Bronchial epithelial cell (primary cell): ENCODE data around the gene FTO. TPM values are rescaled to one million over a fixed set of nuclear protein-coding genes. Genes with fewer than 3 reads are reported as not detected.

Experiments
- DNase-seq: peaks from one replicate; pipeline ENCODE4 v3.0.0-alpha.2; 2010; ENCODE audit warnings: low read depth
- FAIRE-seq: peaks from 2 replicates; lab custom pipeline; 2011; peaks lifted over from hg19 to GRCh38; lab: Jason Lieb, UNC
- H3K27me3 ChIP-seq: 2 replicates; pipeline ENCODE4 v1.5.1; 2011; ENCODE audit warnings: low read length; ENCODE audit not compliant: control insufficient read depth, insufficient read depth
- H3K36me3 ChIP-seq: 2 replicates; pipeline ENCODE4 v1.5.1; 2011; ENCODE audit warnings: low read length; ENCODE audit not compliant: control insufficient read depth, insufficient read depth
- H3K4me3 ChIP-seq: 2 replicates; pipeline ENCODE4 v1.5.1; 2011; ENCODE audit warnings: mild to moderate bottlenecking, low read depth, low read length, control low read depth
- total RNA-seq: library from RNA; depleted of rRNA; stranded (reverse); fragments of >200 nt; gene quantifications from 2 replicates; pipeline ENCODE4 v1.2.1, GENCODE V29; 2014
- TF ChIP-seq, protein P1 (sequence below): IDR thresholded peaks from 2 replicates; pipeline ENCODE4 v1.5.1; 2011; ENCODE audit warnings: mild to moderate bottlenecking, moderate library complexity, low read length, control low read depth, inconsistent platforms; ENCODE audit not compliant: insufficient read depth, severe bottlenecking

The FTO gene
- total RNA-seq, 1 donor from 2014 or later, result 41.6 TPM

DNA sequence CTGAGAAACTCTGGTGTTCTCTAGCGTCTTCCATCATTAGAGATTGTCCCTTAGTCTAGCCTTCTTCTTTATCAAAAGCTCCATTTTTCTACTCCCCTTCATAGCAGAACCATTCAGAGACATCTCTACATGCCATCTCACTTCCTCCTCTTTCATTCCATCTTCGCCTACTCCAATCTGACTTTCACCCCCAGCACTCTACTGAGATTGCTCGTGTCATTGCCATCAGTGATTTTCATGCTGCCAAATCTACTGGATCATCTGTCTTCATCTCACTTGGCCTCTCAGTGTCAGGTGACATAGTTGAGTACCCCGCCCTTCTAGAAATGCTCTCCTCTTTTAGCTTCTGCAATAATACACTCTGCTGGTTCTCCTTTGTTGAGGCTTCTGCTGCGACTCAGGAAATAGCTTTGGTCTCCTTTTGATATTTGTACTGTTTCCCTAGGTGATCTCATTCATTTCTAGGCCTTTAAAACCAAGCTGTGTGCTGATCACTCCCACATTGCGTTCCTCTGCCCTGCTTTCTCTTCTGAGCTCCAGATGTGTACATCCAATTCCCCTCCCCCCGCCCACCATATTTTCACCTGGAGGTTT lies 119.1 kb downstream of the FTO start:
- TF ChIP-seq, protein P1, sequence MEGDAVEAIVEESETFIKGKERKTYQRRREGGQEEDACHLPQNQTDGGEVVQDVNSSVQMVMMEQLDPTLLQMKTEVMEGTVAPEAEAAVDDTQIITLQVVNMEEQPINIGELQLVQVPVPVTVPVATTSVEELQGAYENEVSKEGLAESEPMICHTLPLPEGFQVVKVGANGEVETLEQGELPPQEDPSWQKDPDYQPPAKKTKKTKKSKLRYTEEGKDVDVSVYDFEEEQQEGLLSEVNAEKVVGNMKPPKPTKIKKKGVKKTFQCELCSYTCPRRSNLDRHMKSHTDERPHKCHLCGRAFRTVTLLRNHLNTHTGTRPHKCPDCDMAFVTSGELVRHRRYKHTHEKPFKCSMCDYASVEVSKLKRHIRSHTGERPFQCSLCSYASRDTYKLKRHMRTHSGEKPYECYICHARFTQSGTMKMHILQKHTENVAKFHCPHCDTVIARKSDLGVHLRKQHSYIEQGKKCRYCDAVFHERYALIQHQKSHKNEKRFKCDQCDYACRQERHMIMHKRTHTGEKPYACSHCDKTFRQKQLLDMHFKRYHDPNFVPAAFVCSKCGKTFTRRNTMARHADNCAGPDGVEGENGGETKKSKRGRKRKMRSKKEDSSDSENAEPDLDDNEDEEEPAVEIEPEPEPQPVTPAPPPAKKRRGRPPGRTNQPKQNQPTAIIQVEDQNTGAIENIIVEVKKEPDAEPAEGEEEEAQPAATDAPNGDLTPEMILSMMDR, result no peak
- Histone ChIP-seq H3K36me3 (no peaks in the 10 kb centered on the region), H3K27me3 (no peaks in the 10 kb centered on the region), H3K4me3 (no peak overlapping the region)
- DNase-seq (no peak), FAIRE-seq (no peak)

DNA sequence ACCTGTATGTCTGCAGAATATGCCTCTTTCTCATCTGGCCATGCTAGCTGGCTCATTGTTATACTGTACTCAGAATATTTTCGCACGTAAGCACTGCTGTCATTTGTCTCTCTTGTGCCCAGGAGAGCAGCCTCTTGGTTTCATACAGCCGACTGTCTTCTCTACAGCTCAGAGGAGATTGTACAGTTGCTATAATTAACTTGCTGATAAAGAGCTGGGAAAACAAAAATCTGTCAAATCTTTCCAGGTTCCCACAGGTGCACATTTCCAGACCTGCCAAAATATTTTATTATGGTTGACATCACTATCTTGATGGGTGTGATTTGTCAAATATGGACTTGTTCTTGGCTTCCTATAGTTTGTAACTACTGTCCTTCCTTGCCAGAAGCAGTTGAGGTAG lies 122.7 kb downstream of the FTO start:
- Histone ChIP-seq H3K27me3 (no peaks in the 10 kb centered on the region), H3K4me3 (no peak overlapping the region), H3K36me3 (no peaks in the 10 kb centered on the region)
- FAIRE-seq (no peak), DNase-seq (no peak)
- TF ChIP-seq, protein P1, result no peak

DNA sequence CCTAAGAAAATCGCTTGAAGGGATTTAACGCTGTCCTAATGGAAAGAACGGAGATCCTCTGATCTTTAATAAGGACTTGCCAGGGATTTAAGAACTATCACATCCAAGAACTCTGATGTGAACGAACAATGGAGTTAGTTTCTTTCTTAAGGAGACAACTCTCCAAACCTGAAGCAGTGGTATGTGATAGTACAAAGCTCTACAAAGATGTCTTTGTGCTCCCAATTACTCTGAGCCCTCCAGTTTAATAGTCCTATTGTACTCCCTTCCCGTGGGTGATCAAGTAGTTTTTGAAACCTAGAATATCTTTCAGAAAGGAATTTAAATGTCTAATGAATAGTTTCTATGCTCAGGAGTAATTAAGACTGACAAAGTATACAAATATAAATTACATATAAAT lies 123.8 kb downstream of the FTO start:
- TF ChIP-seq, protein P1, result no peak
- Histone ChIP-seq H3K4me3 (no peak overlapping the region), H3K27me3 (no peaks in the 10 kb centered on the region), H3K36me3 (no peaks in the 10 kb centered on the region)
- FAIRE-seq, result no peak
- DNase-seq, result no peak

DNA sequence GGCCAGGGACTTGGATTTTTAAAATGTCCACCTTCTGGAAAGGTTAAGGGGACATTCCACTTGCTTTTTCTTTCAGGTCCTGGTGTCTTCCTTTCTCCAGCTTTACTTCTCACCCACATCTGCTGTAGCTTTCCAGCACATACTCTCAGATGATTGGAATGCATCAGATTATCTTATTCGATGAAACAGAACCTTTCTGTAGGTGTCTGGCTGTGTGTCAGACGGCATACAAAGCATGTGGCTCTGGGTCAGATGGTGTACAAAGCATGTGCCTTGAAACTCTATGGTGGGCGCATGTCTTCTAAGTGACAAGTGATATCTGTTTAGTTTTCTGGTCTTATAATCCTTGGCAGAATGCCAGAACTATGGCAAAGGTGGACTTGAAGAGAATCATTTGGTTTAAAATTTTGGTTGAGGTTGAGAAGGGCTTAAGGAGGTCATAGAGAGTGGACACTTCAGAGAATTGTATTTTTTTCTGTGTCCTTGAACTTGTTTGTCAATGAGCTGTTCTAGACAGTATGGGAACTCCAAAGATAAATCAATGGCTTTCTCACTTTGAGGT lies 125.3 kb downstream of the FTO start:
- DNase-seq, result peak; percentile 22
- Histone ChIP-seq H3K36me3 (no peaks in the 10 kb centered on the region), H3K4me3 (no peak overlapping the region), H3K27me3 (no peaks in the 10 kb centered on the region)
- TF ChIP-seq, protein P1, result no peak
- no peak for FAIRE-seq

DNA sequence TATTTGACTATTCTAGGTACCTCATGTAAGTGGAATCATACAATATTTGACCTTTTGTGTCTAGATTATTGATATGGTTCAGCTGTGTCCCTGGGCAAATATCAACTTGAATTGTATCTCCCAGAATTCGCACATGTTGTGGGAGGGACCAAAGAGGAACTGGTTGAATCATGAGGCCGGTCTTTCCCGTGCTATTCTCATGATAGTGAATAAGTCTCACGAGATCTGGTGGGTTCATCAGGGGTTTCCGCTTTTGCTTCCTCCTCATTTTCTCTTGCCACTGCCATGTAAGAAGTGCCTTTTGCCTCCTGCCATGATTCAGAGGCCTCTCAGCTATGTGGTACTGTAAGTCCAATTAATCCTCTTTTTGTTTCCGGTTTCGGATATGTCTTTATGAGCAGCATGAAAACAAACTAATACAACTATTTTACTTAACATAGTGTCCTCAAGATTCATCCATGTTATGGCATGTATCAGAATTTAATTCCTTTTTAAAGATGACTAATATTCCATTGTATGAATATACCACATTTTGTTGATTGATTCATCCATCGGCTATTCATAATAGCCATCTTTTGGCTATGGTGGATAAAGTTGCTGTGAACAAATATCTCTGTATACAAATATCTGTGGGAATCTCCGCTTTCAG lies 129.1 kb downstream of the FTO start:
- Histone ChIP-seq H3K4me3 (no peak overlapping the region), H3K36me3 (no peaks in the 10 kb centered on the region), H3K27me3 (no peaks in the 10 kb centered on the region)
- FAIRE-seq, result no peak
- peak; percentile 40 for DNase-seq
- TF ChIP-seq, protein P1, result no peak
